ENCODE results near the gene SLC6A11.
A peak's percentile ranks its signal among the peaks of the same experiment; 100 is the strongest.

The SLC6A11 gene

DNA sequence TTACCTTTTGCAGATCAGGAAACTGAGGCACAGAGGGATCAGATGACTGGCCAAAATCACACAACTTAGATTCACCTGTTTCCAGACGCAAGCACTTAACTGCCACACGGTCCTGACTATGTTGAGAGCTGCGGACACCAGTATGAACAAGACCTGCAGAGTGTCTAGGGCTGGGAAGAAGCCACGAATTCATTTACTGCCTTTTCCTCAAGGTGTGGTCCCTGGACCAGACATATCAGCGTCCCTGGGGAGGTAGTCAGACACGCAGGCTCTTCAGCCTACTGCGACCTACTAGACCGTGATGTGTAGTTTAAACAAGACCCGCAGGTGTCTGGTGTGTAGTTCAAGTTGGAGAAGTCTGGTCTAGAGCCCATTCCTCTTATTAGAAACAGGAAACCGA is 541 bp upstream of the SLC6A11 start:
- Histone ChIP-seq H3K9me3 (ENCODE audit: control insufficient read depth, insufficient read depth, low read length) (no peaks in the 10 kb centered on the region), H3K4me3 (ENCODE audit: low read length) (peak overlapping the region; percentile 40; the same call in 1 of the 2 replicates), H3K27me3 (ENCODE audit: control insufficient read depth, insufficient read depth, low read length) (peaks cover 25% of the 10 kb centered on the region), H3K27ac (ENCODE audit: low read length) (no peak overlapping the region), H3K4me1 (ENCODE audit: control insufficient read depth, insufficient read depth, low read length) (peaks cover 2% of the 10 kb centered on the region; the same call in 1 of the 2 replicates), H3K36me3 (ENCODE audit: control insufficient read depth, insufficient read depth, low read length) (no peaks in the 10 kb centered on the region)
- no peak for DNase-seq (ENCODE audit: low read depth, low spot score)
- no CpG with 5 or more reads among the region's 10 CpGs for WGBS (ENCODE audit: insufficient coverage, insufficient read length)

DNA sequence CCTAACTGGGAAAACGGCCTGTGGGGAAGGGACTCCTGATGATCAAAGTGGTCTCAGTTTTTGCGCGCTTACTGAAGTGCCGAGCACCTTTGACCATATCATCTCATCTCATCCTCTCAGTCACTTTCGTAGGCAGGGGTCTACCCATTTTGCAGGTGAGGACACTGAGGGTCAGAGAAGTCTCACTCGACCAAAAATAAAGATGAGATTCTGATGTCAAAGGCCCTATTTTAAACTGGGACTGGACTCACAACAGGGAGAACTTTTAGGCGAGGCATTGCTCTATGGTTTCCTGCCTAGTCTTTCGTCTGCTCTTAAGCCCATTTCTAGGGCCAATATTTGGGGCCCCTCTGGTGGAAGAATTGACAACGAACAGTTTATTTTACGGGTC is 830 bp downstream of the SLC6A11 start:
- Histone ChIP-seq H3K27me3 (ENCODE audit: control insufficient read depth, insufficient read depth, low read length) (peaks cover 25% of the 10 kb centered on the region), H3K4me1 (ENCODE audit: control insufficient read depth, insufficient read depth, low read length) (peaks cover 2% of the 10 kb centered on the region; the same call in 1 of the 2 replicates), H3K36me3 (ENCODE audit: control insufficient read depth, insufficient read depth, low read length) (no peaks in the 10 kb centered on the region), H3K9me3 (ENCODE audit: control insufficient read depth, insufficient read depth, low read length) (no peaks in the 10 kb centered on the region), H3K27ac (ENCODE audit: low read length) (no peak overlapping the region), H3K4me3 (ENCODE audit: low read length) (no peak overlapping the region; the same call in 1 of the 2 replicates)
- no CpG with 5 or more reads among the region's 10 CpGs for WGBS (ENCODE audit: insufficient coverage, insufficient read length)
- no peak for DNase-seq (ENCODE audit: low read depth, low spot score)

DNA sequence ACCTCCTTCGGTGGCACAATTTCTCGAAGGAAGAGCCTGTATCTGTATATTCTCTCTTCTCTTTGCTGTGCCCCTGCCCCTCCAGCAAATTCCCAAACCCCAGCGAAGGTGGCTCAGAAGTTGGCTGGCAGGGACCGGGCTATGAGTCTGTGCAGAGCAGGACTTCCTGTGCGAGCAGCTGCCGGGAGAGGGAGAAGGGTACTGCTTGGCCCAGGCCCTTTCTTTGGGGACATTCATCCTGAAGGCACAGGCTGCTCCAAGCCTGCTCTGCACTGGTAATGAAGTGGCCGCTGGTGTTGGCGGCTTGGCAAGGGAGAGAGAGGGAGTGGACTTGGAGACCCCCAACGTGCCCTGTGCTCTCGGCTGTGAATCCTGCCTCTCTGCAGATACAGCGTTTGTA is 1.5 kb downstream of the SLC6A11 start:
- DNase-seq (ENCODE audit: low read depth, low spot score), result no peak
- no CpG with 5 or more reads among the region's 11 CpGs for WGBS (ENCODE audit: insufficient coverage, insufficient read length)
- Histone ChIP-seq H3K9me3 (ENCODE audit: control insufficient read depth, insufficient read depth, low read length) (no peaks in the 10 kb centered on the region), H3K4me3 (ENCODE audit: low read length) (no peak overlapping the region), H3K27me3 (ENCODE audit: control insufficient read depth, insufficient read depth, low read length) (peaks cover 25% of the 10 kb centered on the region), H3K27ac (ENCODE audit: low read length) (no peak overlapping the region), H3K36me3 (ENCODE audit: control insufficient read depth, insufficient read depth, low read length) (no peaks in the 10 kb centered on the region), H3K4me1 (ENCODE audit: control insufficient read depth, insufficient read depth, low read length) (peaks cover 2% of the 10 kb centered on the region; the same call in 1 of the 2 replicates)

DNA sequence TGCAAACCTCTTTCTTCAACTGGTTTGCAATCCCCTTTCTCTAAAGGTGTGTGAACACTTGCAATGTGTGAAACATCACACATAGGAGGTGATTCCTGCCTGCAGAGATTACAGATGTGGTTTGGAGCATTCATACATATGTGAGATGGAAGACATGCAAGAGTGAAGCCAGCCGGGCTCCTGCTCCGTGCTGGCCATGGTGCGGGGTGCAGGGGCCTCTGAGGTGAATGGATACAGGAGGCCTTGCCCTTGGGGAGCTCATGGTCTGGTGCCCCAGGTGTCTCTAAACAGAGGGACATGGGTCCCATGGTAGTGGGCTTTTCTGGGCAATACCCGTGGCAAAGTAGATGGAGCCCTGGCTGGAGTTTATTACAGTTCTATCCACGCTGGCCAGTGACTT is 6.0 kb downstream of the SLC6A11 start:
- H3K9me3 ChIP-seq (ENCODE audit: control insufficient read depth, insufficient read depth, low read length), result no peaks in the 10 kb centered on the region
- no peak overlapping the region for H3K4me3 ChIP-seq (ENCODE audit: low read length)
- no peaks in the 10 kb centered on the region for H3K4me1 ChIP-seq (ENCODE audit: control insufficient read depth, insufficient read depth, low read length)
- peaks cover 4% of the 10 kb centered on the region; the same call in 1 of the 2 replicates for H3K27me3 ChIP-seq (ENCODE audit: control insufficient read depth, insufficient read depth, low read length)
- H3K27ac ChIP-seq (ENCODE audit: low read length), result no peak overlapping the region
- no CpG with 5 or more reads among the region's 5 CpGs for WGBS (ENCODE audit: insufficient coverage, insufficient read length)
- no peak for DNase-seq (ENCODE audit: low read depth, low spot score)
- H3K36me3 ChIP-seq (ENCODE audit: control insufficient read depth, insufficient read depth, low read length), result no peaks in the 10 kb centered on the region

DNA sequence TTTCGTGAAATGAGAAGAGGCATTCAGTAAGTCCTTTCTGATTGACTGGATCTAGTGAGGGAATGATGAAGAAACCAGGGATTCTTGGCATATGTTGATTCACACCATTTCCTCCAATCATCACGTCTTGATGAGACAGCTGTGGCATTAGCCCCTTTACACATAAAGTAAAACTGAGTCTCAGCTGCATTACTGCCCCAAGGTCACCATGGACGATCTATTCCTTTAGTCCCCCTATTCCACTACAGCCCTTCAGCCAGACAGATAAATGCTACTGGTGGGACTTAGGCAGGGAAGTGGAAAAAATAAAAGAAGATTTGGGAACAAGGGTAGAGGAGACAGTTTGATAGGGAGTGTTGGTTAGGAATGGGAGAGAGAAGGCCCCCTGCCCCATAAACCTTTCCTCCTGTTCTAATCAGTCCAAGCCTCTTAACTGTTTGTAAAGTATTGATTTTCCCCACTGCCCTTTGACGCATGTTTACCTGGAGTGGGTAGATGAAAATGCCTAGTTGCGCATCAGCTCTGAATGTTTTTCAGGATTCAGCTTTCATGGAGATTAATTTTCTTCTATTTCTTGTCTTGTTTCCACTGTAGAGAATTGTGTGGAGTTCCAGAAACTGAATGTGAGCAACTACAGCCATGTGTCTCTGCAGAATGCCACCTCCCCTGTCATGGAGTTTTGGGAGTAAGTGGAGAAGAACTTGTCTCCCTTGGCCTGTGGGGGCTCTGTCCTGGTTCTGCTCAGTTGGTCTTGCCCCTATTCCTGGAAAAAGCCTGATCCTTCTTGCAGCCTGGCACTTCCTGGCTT is 6.9 kb downstream of the SLC6A11 start:
- Histone ChIP-seq H3K36me3 (ENCODE audit: control insufficient read depth, insufficient read depth, low read length) (no peaks in the 10 kb centered on the region), H3K4me1 (ENCODE audit: control insufficient read depth, insufficient read depth, low read length) (no peaks in the 10 kb centered on the region), H3K27ac (ENCODE audit: low read length) (no peak overlapping the region), H3K27me3 (ENCODE audit: control insufficient read depth, insufficient read depth, low read length) (no peaks in the 10 kb centered on the region), H3K9me3 (ENCODE audit: control insufficient read depth, insufficient read depth, low read length) (no peaks in the 10 kb centered on the region), H3K4me3 (ENCODE audit: low read length) (no peak overlapping the region)
- WGBS (ENCODE audit: insufficient coverage, insufficient read length), result no CpG with 5 or more reads among the region's 5 CpGs
- DNase-seq (ENCODE audit: low read depth, low spot score), result no peak

DNA sequence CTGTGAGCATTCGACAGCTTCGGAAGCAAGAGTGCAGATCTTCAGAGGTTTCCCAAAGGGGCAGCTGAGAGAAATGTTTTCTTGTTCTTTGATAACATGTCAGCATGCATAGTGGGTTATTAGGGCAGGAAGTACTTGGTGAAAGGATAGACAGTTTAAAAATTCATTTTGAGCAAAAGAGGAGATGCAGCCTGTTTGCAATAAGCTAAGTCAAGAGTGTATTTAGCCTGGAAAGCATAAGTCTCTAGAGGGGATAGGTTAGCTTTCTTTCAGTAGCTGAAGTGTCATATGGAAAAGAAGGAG is 7.4 kb downstream of the SLC6A11 start:
- no CpG with 5 or more reads among the region's 2 CpGs for whole genome bisulfite sequencing (ENCODE audit: insufficient coverage, insufficient read length)
- Histone ChIP-seq H3K27ac (ENCODE audit: low read length) (no peak overlapping the region), H3K9me3 (ENCODE audit: control insufficient read depth, insufficient read depth, low read length) (no peaks in the 10 kb centered on the region), H3K36me3 (ENCODE audit: control insufficient read depth, insufficient read depth, low read length) (no peaks in the 10 kb centered on the region), H3K4me1 (ENCODE audit: control insufficient read depth, insufficient read depth, low read length) (no peaks in the 10 kb centered on the region), H3K4me3 (ENCODE audit: low read length) (no peak overlapping the region), H3K27me3 (ENCODE audit: control insufficient read depth, insufficient read depth, low read length) (no peaks in the 10 kb centered on the region)
- DNase-seq (ENCODE audit: low read depth, low spot score), result no peak

DNA sequence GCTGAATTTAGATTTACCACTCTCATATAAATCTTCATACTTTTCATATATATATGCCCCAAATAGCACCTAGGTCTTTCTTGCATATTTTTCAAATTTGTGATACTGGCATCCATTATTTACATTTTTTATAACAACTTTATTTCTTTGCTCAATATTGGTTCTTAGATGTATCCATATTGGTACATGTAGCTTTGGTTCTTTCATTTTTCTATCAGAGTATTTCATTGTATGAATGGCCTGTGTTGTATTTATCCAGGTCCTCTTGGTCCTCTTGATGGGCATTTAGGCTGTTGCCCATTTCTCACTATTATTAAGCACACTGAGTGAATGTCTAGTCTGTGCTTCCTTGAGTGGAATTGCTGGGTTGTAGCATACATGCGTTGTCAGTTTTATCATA is 8.4 kb downstream of the SLC6A11 start:
- no CpG with 5 or more reads among the region's 1 CpG for WGBS (ENCODE audit: insufficient coverage, insufficient read length)
- Histone ChIP-seq H3K27me3 (ENCODE audit: control insufficient read depth, insufficient read depth, low read length) (no peaks in the 10 kb centered on the region), H3K36me3 (ENCODE audit: control insufficient read depth, insufficient read depth, low read length) (no peaks in the 10 kb centered on the region), H3K9me3 (ENCODE audit: control insufficient read depth, insufficient read depth, low read length) (no peaks in the 10 kb centered on the region), H3K4me1 (ENCODE audit: control insufficient read depth, insufficient read depth, low read length) (no peaks in the 10 kb centered on the region), H3K4me3 (ENCODE audit: low read length) (no peak overlapping the region), H3K27ac (ENCODE audit: low read length) (no peak overlapping the region)
- DNase-seq (ENCODE audit: low read depth, low spot score), result no peak

DNA sequence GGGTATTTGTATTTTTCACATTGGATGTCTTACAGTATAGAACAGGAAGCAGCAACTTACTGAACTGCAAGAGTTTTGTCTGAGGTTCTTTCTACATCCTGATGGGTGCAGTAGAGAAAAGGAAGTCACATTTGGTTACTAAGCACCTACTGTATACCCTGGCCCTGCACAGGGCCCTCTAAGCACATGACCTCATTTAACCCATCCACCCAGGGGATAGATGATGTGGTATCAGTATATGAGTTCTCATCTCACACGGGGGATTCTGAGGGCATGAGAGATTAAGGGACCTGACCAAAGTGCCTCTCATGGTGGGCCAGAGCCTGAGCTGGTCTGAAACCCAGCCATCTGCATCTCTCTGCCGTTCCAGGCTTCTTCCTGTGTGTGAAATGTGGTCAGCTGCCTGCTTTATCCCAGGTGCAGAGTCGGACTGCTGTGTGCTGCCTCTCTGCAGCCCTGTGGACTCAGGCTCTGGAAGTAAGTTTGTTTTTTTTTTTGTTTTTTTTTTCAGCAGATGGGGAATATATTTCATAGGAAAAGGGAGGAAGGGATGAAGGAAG is 17.9 kb downstream of the SLC6A11 start:
- Histone ChIP-seq H3K27ac (ENCODE audit: low read length) (no peak overlapping the region), H3K4me3 (ENCODE audit: low read length) (no peak overlapping the region)

DNA sequence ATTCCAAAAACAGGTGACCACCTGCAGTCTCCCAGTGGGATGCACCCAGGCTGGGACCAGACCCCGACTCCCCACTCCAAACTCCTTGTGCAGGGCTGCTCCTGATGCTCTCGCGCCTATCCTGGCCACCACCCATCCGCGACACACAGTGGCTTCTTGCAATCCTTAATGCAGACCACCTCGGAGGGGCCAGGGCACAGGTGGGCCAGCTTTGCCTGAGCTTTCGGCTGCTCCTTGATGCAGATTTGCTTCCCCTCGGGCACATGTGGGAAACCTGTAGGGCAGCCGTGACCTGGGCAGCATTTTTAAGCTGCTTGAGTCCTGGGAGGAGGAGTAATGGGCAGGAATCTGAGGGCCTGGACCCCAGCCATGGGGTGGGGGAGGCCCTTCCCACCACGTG is 18.9 kb downstream of the SLC6A11 start:
- Histone ChIP-seq H3K4me1 (ENCODE audit: control insufficient read depth, insufficient read depth, low read length) (no peaks in the 10 kb centered on the region; the same call in 1 of the 2 replicates), H3K36me3 (ENCODE audit: control insufficient read depth, insufficient read depth, low read length) (no peaks in the 10 kb centered on the region), H3K9me3 (ENCODE audit: control insufficient read depth, insufficient read depth, low read length) (no peaks in the 10 kb centered on the region), H3K27me3 (ENCODE audit: control insufficient read depth, insufficient read depth, low read length) (no peaks in the 10 kb centered on the region), H3K4me3 (ENCODE audit: low read length) (no peak overlapping the region), H3K27ac (ENCODE audit: low read length) (no peak overlapping the region)
- no CpG with 5 or more reads among the region's 10 CpGs for whole genome bisulfite sequencing (ENCODE audit: insufficient coverage, insufficient read length)
- no peak for DNase-seq (ENCODE audit: low read depth, low spot score)

More for the DNA sequence above, 17.9 kb downstream of the SLC6A11 start:
- no peaks in the 10 kb centered on the region; the same call in 1 of the 2 replicates for H3K4me1 ChIP-seq (ENCODE audit: control insufficient read depth, insufficient read depth, low read length)
- no peaks in the 10 kb centered on the region for H3K36me3 ChIP-seq (ENCODE audit: control insufficient read depth, insufficient read depth, low read length)
- WGBS (ENCODE audit: insufficient coverage, insufficient read length), result no CpG with 5 or more reads among the region's 3 CpGs
- no peak for DNase-seq (ENCODE audit: low read depth, low spot score)
- no peaks in the 10 kb centered on the region for H3K9me3 ChIP-seq (ENCODE audit: control insufficient read depth, insufficient read depth, low read length)
- no peaks in the 10 kb centered on the region for H3K27me3 ChIP-seq (ENCODE audit: control insufficient read depth, insufficient read depth, low read length)

DNA sequence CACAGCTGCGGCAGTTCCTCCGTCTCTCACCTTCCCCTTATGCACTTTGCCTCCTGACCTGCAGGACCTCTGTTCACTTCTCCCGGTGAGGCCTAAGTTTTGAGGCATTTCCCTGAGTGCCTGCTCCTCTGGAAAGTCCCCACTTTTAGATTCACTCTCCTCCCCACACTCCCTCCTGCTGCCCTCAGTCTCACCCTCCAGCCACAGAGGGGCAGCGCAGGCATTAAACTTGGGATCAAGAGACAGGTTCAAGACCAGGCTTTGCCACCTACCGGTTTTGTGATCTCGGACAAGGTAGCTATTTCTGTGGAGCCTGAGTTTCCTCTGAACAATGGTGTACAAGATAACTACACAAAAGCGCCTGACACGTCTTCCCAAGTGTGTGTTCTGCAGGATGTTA is 19.4 kb downstream of the SLC6A11 start:
- Histone ChIP-seq H3K27ac (ENCODE audit: low read length) (no peak overlapping the region), H3K4me3 (ENCODE audit: low read length) (no peak overlapping the region), H3K4me1 (ENCODE audit: control insufficient read depth, insufficient read depth, low read length) (no peaks in the 10 kb centered on the region; the same call in 1 of the 2 replicates), H3K36me3 (ENCODE audit: control insufficient read depth, insufficient read depth, low read length) (no peaks in the 10 kb centered on the region), H3K9me3 (ENCODE audit: control insufficient read depth, insufficient read depth, low read length) (no peaks in the 10 kb centered on the region), H3K27me3 (ENCODE audit: control insufficient read depth, insufficient read depth, low read length) (no peaks in the 10 kb centered on the region)
- whole genome bisulfite sequencing (ENCODE audit: insufficient coverage, insufficient read length), result no CpG with 5 or more reads among the region's 8 CpGs
- no peak for DNase-seq (ENCODE audit: low read depth, low spot score)

DNA sequence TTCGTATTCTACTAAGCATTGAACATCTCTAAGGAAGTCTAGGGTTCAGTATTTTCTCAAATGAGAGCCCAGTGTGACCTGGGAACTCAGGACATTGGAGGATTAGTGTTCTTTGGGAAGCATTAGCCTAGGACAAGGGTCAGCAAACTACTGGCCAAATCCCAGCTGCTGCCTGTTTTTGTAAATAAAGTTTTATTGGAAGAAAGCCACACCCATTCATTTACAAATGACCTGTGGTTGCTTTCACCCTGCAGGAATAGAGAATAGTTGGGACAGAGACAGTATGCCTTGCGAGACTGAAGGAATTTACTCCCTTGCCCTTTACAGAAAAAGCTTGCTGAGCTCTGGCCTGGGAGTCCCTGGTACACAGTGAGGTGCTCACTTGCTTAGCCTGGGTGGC is 20.6 kb downstream of the SLC6A11 start:
- no peak for DNase-seq (ENCODE audit: low read depth, low spot score)
- H3K36me3 ChIP-seq (ENCODE audit: control insufficient read depth, insufficient read depth, low read length), result no peaks in the 10 kb centered on the region
- H3K4me1 ChIP-seq (ENCODE audit: control insufficient read depth, insufficient read depth, low read length), result no peaks in the 10 kb centered on the region; the same call in 1 of the 2 replicates
- no peaks in the 10 kb centered on the region for H3K9me3 ChIP-seq (ENCODE audit: control insufficient read depth, insufficient read depth, low read length)
- no peaks in the 10 kb centered on the region for H3K27me3 ChIP-seq (ENCODE audit: control insufficient read depth, insufficient read depth, low read length)
- no CpG with 5 or more reads among the region's 2 CpGs for WGBS (ENCODE audit: insufficient coverage, insufficient read length)
- no peak overlapping the region for H3K27ac ChIP-seq (ENCODE audit: low read length)
- H3K4me3 ChIP-seq (ENCODE audit: low read length), result no peak overlapping the region

All from iPS DF 6.9 (cell line).